ENCODE results near the gene DHX30.
"Not testable (repeated sequence)": the region's sequence is repeated elsewhere in the genome, so short reads cannot be mapped to it uniquely, and the experiment has no call there.

The DHX30 gene

DNA sequence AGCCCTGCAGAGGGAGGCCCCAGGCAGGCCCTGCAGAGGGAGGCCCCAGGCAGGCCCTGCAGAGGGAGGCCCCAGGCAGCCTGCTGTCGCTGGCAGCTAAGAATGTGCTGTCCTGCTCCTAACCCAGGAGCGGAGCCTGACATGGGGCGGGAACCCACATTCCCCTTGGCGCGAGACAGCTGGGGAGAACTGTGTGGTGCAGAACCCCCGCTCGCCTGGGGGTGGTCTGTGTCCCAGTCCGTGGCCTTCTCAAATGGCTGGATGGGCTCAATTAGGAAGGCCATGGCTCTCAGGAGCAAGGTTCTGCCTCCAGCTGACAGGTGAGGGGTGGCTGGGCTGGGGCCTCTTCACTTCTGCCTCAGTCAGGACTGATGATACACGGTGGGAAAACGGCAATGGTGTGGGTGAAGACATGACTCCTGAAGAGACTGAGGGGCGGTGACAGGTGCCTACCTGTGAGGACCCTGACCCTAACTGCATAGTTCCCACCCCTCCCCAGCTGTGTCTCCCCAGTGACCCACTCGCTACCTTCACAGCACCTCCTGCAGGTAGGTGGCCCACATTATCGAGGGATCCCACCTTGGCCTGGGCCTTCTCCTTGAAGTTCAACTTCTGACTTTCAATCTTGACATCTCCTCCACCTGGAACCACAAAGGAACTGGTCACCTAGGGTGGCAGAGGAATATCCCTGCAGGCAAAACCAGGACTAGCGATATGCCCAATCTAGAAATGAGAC is 52.0 kb downstream of the DHX30 start:
- DNase-seq = no peak

DNA sequence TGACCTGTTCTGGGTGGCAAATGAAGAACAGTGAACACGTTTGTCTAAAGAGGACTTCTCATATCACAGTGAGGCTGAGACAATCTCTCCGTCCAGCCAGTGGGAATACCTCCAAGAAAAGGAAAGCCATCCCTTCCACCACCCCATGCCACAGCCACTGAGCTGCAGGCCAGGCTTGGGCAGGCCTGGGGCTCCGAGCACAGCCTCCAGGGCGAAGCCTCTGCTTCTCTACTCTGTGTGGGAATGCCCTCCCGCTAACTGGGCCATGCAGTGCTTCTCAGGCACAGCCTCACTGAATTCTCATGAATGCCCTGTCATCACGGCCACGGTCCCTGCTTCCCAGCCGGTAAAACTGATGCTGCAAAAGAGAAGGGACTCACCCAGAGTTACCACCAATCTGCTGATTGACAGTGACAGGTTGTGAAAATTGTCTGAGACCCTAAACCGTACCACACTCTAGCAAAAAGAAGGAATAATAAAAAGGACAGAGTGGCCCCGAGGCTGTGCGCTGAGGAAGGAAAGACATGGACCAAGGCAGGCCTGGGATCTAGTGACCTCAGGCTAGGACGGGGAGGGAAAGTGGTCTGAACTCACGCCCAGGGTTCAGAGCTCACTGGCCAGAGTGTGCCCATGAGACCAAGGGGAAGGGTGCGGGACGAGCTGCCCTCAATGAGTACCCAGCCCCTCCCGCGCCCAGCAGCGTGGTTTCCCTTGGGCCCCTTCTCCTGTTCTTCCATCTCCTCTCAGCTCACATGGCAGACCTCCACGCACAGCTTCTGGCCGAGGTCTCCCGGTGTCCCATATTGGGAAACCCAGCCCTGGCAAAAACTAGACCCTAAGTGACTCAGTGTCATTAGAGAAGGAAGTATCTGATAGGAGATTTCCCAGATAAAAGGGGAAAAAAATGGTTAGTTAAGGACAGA is 52.8 kb downstream of the DHX30 start:
- no peak for DNase-seq

DNA sequence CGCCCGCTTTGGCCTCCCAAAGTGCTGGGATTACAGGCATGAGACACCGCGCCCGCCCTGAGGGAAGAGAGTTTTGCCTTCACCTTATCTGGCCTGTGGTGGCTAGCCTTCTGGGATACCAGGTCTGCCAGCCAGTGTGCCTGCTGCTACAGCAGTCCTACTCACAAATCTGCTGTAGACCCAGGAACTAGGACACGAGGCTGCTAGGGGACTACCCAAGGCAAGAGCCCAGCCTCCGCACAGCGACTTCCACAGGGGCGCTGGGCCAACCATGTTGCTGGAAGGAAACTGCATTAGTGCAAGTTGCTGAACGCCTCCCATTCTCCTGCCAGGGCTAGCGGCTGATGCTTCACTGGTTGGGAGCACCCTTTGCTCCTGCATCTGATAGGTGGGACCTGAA is 53.7 kb downstream of the DHX30 start:
- DNase-seq = no peak

DNA sequence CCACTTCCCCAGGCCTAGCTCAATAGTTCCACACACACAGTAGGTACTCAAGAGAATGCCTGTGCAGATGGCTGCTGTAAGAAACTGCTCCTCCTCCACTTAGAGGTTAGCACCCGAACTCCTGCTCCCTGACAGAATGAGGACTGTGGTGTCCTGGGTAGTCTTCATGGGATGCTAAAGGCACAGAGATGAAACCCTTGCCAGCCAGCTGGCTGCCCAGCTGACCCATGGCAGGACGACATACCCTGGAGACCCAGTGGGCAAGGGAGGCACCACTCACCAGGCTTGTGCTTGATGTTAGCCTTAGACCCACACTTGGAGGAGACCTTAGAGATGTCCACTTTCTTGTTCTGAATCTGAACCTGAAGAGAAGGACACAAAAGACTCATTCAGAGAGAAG is 54.2 kb downstream of the DHX30 start:
- DNase-seq = no peak

DNA sequence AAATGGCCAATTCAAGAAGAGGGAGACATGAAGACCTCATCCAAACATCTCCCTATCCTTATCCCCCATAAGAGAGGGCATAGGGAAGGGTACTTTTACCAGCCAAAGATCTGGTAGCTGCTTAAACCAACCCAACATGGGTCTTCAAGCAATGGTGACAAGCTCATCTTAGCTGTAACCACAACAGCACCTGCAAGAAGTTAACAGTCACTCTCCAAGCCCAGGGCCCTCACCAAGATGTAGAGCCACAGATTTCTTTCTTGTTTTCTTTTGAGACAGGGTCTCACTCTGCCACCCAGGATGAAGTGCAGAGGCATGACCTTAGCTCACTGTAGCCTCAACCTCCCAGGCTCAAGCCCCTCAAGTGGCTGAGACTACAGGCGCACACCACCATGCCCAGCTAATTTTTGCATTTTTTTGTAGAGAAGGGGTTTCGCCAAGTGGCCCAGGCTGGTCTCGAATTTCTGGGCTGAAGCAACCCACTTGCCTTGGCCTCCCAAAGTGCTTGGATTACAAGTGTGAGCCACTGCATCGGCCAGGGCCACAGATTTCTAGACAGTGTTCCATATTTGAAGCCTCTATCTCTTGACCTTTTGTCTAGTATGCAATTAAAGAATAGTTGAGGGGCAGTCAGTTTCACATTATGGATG is 57.1 kb downstream of the DHX30 start:
- no peak for DNase-seq

DNA sequence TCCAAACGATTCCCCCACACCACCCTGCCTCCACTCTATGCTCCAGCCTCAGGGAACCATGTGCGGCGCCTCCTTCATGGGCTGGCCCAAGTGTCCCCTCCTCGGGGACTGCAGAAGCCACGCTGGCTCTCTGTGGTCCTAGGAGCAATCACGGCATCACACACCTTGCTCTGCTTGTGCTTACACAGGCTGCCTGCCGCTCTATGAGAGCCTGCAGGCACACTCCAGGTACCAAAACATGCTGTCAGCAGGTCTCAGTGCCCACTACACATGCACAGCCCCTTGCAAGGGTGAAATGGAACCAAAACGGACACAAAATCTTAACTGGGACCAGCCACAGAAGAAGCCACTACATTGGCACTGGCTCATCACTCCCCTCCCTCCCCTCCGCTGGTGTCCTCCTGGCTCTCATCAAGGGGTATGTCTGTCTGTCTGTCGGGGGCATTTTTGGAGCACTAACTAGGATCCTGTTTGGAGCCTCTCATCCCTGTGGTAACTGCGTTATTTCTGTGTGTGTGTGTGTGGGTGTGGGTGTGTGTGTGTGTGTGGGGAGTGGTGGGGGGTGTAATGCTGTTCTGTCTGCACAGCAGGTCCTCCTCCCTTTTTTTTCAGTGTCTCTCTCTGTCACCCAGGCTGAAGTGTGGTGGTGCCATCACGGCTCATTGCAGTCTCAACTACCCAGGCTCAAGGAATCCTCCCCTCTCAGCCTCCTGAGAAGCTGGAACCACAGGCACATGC is 60.6 kb downstream of the DHX30 start:
- no peak for DNase-seq

DNA sequence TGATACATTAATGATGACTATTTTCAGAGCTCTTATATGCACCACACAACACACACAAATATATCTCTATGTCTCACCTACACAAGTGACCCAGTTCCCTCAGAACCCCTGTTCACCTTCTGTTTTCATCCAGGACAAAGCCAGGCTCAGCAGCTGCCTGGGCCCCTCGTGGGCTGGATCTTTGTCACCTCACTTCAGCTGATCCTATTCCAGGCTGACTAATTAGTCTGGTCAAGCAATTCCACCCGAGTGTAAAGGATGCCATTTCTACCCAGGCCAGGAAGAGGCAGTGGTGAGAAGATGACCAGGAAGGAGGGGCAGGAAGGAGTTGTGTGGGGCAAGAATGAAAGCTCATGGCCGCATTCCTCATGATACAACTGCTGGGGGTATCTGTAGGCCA is 62.3 kb downstream of the DHX30 start:
- peak; percentile 17 for DNase-seq

DNA sequence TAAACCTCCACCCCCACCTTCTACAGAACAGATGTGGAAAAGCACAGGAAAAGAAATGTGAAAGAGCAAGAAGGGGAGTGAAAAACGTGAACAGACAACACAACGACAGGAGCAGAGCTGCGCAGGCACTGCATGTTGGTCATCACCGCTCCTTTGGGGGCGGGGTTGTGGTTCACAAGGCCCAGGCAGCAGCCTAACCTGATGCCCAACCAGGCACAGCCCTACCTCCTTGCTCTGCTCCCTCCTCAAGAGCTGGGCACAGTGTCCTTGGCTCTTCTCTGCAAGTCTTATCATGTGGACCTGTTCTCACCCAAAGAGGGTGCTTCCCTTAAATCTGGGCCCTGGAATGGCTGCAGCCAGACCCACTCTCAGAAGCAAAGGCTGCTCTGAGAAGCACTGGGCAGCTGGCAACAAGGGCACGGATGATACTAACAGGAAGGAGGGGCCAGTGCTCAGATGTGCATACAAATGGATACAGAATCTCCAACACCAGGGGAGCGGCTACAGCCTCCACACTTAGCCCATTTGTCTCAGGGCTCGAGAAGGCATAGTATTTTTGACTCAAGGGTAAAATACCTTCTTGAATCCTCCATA is 64.6 kb downstream of the DHX30 start:
- DNase-seq = peak; percentile 23

DNA sequence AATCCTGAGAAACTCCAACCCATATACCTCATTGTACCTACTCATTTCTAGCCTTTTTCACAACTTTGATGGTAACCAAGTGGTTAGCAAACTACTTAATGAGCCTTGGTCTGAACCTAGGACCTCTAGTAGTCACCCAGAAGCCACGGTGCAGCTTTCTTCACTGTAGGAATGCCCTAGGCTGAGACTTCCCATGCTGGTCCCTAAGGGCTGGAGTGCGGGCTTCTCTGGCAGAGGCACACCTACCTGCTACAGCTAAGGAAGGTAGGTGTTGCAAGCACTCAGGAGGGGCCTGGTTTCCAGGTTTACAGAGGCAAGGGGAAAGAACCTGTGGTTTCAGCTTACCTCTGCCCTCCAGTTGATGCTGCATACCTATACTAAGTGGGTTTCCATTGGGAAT is 65.4 kb downstream of the DHX30 start:
- peak; percentile 42 for DNase-seq

DNA sequence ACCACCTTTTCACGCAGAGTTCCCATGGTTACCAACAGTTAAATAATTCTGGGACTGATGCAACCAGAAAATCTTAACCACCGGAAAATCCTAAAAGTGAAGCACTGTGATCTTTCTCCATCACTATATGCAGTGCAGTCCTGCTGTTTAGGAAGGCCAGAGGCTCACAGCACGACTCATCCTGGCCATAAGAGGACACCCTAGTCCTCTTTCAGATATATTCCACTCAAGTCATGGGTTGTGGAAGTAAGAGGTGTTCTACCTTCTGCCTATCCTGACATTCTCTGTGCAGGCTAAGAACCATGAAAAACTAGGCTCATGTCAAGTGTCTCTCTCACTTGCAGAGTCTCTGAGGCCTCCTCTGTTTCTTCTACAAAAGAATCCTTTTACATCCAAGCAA is 67.2 kb downstream of the DHX30 start:
- no peak for DNase-seq

DNA sequence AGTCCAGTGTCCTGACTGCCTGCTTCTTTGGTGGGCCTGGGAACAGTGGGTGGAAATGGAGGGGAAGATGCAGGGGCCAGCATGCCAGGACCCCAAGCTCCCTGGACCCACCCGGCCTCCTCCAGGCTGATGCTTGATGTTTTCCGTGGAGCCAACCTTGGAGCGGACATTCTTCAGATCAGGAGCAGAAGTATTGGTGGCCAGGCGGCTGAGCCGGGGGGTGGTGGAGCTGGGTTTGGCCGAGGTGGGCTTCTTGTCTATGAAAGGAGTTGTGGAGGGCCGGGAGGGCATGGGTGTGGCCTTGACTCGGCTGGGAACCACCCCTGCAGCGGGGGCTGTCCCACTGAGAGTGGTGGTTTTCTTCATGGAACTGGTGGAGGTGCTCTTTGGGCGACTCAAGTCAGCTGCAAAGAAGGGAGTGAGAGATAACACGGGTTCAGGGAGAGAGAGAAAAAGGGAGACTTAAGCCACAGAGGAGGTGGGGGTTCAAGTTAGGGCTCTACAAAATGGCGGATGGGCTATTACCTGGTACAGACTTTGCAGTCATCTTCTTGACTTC is 67.8 kb downstream of the DHX30 start:
- peak; percentile 38 for DNase-seq

DNA sequence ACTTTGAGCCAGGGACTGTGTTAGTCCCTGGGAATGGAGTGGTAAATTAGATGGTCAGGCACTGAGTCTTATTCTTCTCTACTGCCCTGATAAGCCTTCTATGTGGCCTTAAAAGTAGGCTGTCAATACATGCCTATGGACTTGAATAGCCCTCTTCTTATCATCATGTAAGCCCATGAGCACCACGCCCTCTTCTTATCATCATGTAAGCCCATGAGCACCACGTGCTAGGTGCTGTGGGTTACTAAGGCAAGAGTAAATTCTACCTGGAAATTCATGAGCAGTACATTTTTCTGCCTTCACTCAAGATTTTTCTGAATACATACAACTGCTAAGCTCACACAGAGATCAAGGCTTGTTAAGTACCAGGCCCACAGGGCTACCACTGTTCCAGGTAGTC is 68.5 kb downstream of the DHX30 start:
- DNase-seq = no peak

DNA sequence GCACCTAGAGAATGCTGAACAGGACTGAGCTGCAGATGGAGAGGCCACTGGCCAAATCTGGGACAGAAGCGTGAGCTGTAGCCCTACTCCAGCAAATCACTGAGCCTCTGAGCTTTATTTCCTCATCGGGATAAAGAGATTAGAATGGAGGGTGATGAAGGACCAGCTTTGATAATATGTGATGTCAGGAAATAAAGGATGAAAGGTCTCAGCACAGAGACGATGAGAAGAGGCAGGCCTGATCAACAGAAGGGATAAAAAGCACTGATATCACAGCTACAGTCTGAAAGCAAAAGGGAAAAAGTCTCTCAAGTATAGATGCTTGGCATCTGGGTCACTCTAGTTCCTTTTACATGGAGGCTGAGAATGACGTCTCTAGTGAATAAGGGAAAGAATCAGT is 70.0 kb downstream of the DHX30 start:
- no peak for DNase-seq

DNA sequence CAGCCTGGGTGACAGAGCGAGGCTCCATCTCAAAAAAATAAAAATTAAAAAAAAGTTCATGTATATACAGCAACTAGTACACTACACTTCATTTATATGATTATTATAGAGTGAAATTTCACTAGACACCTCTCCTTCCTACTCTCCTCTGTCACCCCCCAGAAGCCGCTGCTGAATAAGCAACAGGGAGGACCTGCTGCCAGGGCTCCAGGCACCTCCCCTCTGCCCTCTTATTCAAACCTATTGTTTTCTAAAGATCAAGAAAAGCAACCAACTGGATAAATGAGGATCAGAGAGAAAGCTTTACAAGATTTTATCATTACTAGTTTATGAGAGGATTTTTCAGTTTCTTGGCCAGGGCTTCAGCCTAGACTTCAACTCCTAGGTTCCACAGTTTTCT is 71.5 kb downstream of the DHX30 start:
- DNase-seq = no peak

DNA sequence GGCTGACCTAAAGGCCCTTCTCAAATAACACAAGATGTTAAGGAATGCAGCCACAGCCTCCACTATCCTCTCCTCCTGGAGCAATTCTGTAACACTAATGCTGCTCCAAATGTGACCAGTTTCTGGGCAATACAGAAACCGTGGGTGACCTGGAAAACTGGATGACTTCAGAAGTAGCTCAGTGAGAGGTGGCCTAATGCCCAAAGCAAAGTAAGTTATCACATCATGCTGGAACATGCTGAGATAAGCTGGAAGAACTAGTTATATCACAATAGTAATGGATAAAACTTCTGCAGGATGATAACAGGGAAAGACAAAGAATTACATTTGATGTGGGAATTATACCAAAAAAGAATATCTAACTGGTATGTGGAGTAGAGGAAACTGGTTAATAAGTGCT is 72.0 kb downstream of the DHX30 start:
- no peak for DNase-seq

DNA sequence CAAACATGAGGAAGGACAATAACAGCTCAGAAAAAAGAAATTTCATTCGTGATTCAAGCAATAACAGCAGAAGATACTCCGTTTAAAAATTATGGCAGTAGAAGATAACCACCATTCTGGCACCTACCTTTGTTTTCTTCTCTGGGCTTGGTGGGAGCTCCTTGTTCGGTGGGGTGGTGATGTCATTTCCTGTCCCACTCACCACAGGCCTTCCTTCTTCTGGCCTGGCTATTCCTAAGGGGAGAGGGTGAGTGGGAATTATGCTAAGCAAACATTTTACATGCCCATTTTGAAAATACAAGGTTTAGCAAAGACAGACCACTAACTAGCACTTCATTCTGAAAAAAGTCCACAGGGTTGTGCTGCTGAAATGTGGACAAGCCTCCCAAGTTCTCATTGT is 74.4 kb downstream of the DHX30 start:
- DNase-seq = no peak

DNA sequence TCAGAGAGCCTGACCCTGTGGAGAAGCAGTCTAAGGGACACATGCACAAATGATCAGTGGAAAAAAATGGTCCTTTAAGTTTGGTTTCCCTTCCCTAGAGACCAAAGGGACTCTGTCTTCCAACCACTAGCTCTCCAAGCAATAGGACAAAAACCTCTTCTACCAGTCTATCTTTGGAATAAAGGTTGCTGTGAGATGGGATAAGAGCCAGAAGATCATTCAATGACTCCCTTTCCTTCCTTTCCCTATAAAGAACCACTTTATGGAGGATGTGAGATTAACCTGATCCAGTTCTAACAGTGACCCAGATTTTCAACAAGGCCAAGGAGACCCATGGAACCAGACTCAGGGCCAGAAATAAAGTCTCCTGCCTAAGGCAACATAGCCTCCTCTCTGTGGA is 74.8 kb downstream of the DHX30 start:
- DNase-seq = no peak

DNA sequence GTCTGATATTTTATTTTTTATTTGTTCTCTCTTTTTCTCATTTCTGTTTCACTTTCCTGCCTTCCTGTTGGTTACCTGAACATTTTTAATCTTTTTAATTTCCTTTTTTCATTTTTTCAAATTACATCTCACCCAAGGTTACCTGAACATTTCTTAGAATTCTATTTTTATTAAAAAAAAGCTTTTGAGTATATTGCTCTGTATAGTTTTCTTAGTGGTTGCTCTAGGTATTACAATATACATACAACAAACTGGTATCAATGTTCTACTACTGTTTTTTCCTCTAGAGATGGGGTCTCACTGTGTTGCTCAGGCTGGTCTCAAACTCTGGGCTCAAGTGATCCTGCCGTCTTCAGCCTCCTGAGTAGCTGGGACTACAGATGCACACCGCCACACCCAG is 79.4 kb downstream of the DHX30 start:
- no peak for DNase-seq

DNA sequence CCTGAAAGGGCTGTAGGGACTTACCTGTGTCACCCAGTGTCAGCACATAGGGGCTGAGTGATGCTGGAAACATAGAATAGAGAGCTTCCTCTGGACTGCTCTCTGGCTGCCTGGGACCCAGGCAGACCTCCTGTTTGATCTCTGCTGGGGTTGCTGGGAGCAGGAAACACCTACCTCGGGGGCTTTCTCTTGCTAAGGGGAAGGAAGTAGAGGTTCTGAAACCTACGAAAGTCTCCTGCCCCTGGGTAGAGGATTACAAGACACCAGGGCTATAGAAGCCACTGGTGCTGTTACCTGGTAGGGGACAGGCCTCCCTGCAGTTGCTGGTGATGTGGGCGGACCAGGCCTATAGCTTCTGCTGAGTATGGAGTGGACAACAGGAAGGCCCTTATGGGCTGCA is 81.7 kb downstream of the DHX30 start:
- no peak for DNase-seq

DNA sequence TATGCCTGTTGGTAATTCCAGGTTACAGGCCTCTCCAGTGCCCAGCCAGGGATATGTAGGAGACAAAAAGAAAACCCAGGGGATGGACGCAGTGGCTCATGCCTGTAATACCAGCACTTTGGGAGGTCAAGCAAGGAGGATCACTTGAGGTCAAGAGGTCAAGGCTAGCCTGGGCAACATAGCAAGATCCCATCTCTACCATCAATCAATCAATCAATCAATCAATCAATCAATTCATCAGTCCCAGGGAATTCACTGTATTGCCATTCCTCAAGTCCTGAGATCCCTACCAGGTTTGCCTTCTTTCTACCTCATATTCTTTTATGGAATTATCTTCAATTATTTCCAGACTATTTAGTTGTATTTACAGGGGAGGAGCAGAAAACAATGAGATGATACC is 82.2 kb downstream of the DHX30 start:
- no peak for DNase-seq

DNA sequence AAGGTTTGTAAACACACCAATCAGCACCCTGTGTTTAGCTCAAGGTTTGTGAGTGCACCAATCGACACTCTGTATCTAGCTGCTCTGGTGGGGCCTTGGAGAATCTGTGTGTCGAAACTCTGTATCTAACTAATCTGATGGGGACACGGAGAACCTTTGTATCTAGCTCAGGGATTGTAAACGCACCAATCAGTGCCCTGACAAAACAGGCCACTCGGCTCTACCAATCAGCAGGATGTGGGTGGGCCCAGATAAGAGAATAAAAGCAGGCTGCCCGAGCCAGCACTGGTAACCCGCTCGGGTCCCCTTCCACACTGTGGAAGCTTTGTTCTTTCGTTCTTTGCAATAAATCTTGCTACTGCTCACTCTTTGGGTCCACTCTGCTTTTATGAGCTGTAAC is 85.1 kb downstream of the DHX30 start:
- not testable (repeated sequence) for DNase-seq

DNA sequence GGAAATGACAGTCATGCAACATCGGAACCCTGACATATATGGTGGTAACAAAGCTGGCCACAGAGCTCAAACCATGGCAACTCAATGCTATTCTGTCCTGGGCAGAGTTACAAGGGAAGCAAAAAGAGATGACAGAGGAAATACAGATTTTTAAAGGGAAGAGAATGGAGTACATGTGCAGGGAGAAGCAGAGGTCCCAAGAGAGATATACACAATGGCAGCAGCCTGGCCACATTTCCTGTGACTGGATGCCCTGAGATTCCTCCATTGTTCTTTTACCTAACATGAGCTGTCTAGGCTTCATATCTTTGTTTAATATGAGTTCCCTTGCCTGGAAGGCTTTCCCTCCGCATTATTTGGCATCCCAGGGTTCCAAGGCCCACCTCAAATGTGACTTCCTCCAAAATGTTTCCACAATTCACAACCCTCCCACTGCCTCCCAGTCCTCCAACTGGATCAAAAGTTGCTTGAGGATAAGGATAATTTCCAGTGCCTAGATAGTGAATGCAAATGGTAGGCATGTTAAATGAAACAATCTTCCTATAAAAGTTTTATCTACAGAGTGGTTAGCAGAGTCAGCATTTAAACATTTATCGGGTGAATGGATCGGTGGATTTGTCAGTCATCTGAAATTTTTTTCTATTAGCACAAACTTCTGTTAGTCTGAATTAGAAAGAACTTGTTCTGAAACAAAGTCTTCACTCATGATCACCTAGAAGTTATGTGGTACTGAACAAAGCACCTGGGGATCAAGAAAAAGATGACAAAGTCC is 86.2 kb downstream of the DHX30 start:
- DNase-seq = no peak

Data from activated CD8-positive, alpha-beta memory T cell treated with anti-CD3 and anti-CD28 coated beads, Interleukin-2, amount 50 U/mL, for 48 hours (primary cell).